RWPE2 (cell line): ENCODE measurements around the gene DYNC2H1.

Experiments
- ATAC-seq: fragments of 200-7000 bp; cut with Tn5 transposase; 3 replicates; pipeline ENCODE4 v1.9.1; 2021; ENCODE audit warnings: low read depth
- DNase-seq: peaks from one replicate; pipeline ENCODE4 v3.0.0-alpha.2; 2020; ENCODE audit warnings: low spot score
- H3K27ac ChIP-seq: fragments of 450-650 bp; 2 replicates; pipeline ENCODE4 v1.5.1; 2017; ENCODE audit warnings: mild to moderate bottlenecking; ENCODE audit not compliant: poor library complexity, severe bottlenecking
- H3K27me3 ChIP-seq: fragments of 250-450 bp; sonication (Bioruptor Pico); 2 replicates; pipeline ENCODE4 v1.5.1; 2021; ENCODE audit warnings: mild to moderate bottlenecking, moderate library complexity; ENCODE audit not compliant: insufficient read depth, poor library complexity, severe bottlenecking
- H3K36me3 ChIP-seq: fragments of 250-450 bp; sonication (Bioruptor Pico); 2 replicates; pipeline ENCODE4 v1.5.1; 2020; ENCODE audit warnings: low read depth, mild to moderate bottlenecking, moderate library complexity
- H3K4me1 ChIP-seq: fragments of 250-450 bp; sonication (Bioruptor Pico); 2 replicates; pipeline ENCODE4 v1.5.1; 2021; ENCODE audit warnings: mild to moderate bottlenecking, moderate library complexity; ENCODE audit not compliant: insufficient read depth, poor library complexity, severe bottlenecking
- H3K4me3 ChIP-seq: fragments of 250-450 bp; sonication (Bioruptor Pico); 2 replicates; pipeline ENCODE4 v1.5.1; 2021; ENCODE audit warnings: mild to moderate bottlenecking, moderate library complexity; ENCODE audit not compliant: severe bottlenecking
- H3K9me3 ChIP-seq: fragments of 250-450 bp; sonication (Bioruptor Pico); 2 replicates; pipeline ENCODE4 v1.5.1; 2021; ENCODE audit warnings: mild to moderate bottlenecking, moderate library complexity; ENCODE audit not compliant: severe bottlenecking
- CTCF ChIP-seq: fragments of 450-650 bp; IDR thresholded peaks from one replicate; pipeline ENCODE4 v1.5.1; 2017; ENCODE audit warnings: mild to moderate bottlenecking, moderate library complexity; ENCODE audit not compliant: poor library complexity, severe bottlenecking

DYNC2H1 gene

DNA sequence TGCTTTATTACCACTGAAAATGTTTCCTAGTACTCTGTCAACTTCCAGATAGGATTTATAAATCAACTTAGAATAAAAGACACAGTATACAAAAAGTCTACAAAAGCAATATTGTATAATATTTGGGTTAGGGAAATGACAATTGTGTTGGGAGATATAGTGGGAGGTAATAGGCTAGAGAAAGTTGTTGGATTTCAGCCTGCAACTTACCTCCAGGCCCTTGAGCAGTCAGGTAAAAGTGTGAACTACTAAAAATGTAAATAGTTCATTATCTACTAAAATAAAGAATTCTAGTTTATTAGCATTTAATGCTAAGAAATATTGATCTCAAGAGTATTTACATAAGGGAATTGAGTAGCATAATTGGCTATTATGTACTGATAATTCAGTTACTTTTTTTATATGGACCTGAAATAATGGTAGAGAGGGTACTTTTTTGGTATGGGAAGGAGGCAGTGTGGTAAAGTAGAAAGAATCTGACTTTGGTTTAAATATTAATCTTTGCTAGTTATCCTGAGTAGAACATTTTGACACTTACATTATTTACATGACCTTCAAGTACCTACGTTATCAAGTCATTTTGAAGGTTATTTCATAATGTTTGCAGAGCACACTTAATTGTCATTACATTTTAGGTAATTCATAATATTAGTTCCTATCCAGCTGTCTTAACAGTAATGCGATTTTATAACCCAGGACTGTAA is 55.0 kb downstream of the DYNC2H1 start:
- Histone ChIP-seq H3K4me3 (no peak overlapping the region), H3K27ac (no peak overlapping the region), H3K27me3 (no peaks in the 10 kb centered on the region), H3K4me1 (no peaks in the 10 kb centered on the region), H3K36me3 (peaks cover 72% of the 10 kb centered on the region), H3K9me3 (no peaks in the 10 kb centered on the region)
- DNase-seq (no peak), ATAC-seq (no peak)
- TF ChIP-seq CTCF = no peak

- Histone ChIP-seq H3K27ac (no peak overlapping the region), H3K9me3 (no peaks in the 10 kb centered on the region), H3K4me1 (peaks cover 4% of the 10 kb centered on the region), H3K36me3 (peaks cover 72% of the 10 kb centered on the region), H3K27me3 (no peaks in the 10 kb centered on the region), H3K4me3 (no peak overlapping the region)
- DNase-seq = no peak
- ATAC-seq = no peak
- TF ChIP-seq CTCF = no peak
Measured at GRCh38 chr11:103167166-103167565, 57.9 kb downstream of the DYNC2H1 start.

DNA sequence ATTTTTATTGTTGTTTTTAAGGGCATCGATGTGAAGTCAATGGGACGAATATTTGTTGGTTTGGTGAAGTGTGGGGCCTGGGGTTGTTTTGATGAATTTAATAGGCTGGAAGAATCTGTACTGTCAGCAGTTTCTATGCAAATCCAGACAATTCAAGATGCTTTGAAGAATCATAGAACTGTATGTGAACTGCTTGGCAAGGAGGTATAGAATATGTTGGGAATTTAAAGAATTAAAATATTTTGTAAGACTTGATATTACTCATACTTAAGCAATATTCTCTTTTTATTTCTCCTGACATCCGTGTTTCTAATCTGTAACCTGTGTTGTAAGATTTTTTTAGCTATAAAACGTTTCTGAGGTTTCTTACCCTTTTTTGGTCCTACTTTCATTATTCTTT is 61.6 kb downstream of the DYNC2H1 start:
- Histone ChIP-seq H3K4me3 (no peak overlapping the region), H3K36me3 (peaks cover 69% of the 10 kb centered on the region), H3K27ac (no peak overlapping the region), H3K27me3 (no peaks in the 10 kb centered on the region), H3K9me3 (no peaks in the 10 kb centered on the region), H3K4me1 (peaks cover 4% of the 10 kb centered on the region)
- TF ChIP-seq CTCF = no peak
- DNase-seq (no peak), ATAC-seq (peak; percentile 80)

GRCh38 chr11:103175461-103176129 is 66.4 kb downstream of the DYNC2H1 start:
- H3K36me3 ChIP-seq = peaks cover 77% of the 10 kb centered on the region
- H3K27me3 ChIP-seq = no peaks in the 10 kb centered on the region
- peaks cover 2% of the 10 kb centered on the region for H3K4me1 ChIP-seq
- no peak overlapping the region for H3K4me3 ChIP-seq
- no peak overlapping the region for H3K27ac ChIP-seq
- no peaks in the 10 kb centered on the region for H3K9me3 ChIP-seq
- DNase-seq (no peak), ATAC-seq (no peak)
- no peak for TF ChIP-seq CTCF
